GM12878 (cell line): ENCODE results near the gene PCDH1. TPM values are rescaled to one million over a fixed set of nuclear protein-coding genes. Genes with fewer than 3 reads are reported as not detected.

Experiments
- ATAC-seq: fragments of 200-7000 bp; cut with Tn5 transposase; 3 replicates; pipeline ENCODE4 v1.9.1; 2020; ENCODE audit warnings: mild to moderate bottlenecking, moderate library complexity
- BruUV-seq: library from RNA; stranded (reverse); fragments of 400-500 nt; replicated peaks from 2 replicates; lab custom pipeline; 2021; lab: Mats Ljungman, UMichigan
- CTCF ChIA-PET: fragments of 300-600 bp; sonication (Branson Sonifier 250); formaldehyde crosslinking; extraction: SDS; loops from one replicate; lab custom pipeline; 2021; ENCODE audit warnings: inconsistent platforms; lab: Yijun Ruan, JAX
- POLR2A ChIA-PET: fragments of 350-600 bp; formaldehyde crosslinking; extraction: SDS; loops from one replicate; lab custom pipeline; 2021; ENCODE audit warnings: inconsistent platforms; lab: Charles Lee
- RAD21 ChIA-PET: fragments of 300-600 bp; sonication (Branson Sonifier 250); formaldehyde crosslinking; loops from one replicate; lab custom pipeline; 2023; ENCODE audit warnings: antibody characterized with exemption; ENCODE audit not compliant: unreplicated experiment; lab: Charles Lee
- SMC1A ChIA-PET: fragments of 300-600 bp; sonication (Branson Sonifier 250); formaldehyde crosslinking; loops from one replicate; lab custom pipeline; 2023; ENCODE audit not compliant: unreplicated experiment, uncharacterized antibody; lab: Charles Lee
- DNase-seq: peaks from one replicate; pipeline ENCODE4 v3.0.0-alpha.2; 2011; ENCODE audit warnings: low read depth, low spot score
- FAIRE-seq: peaks from 3 replicates; lab custom pipeline; 2011; peaks lifted over from hg19 to GRCh38; lab: Jason Lieb, UNC
- H2AFZ ChIP-seq: 2 replicates; pipeline ENCODE4 v1.6.0; 2011; ENCODE audit warnings: low read depth, low read length, control low read depth; ENCODE audit not compliant: control insufficient read depth
- H3K27ac ChIP-seq: 2 replicates; pipeline ENCODE4 v1.5.1; 2011; ENCODE audit warnings: control low read depth; ENCODE audit not compliant: control insufficient read depth, insufficient read depth
- H3K27me3 ChIP-seq, 2 experiments: replicated peaks in 1 of 2; 2 replicates each; pipeline versions ENCODE4 v1.6.0 to v1.6.1; 2011; ENCODE audit warnings: low read length in 1 of 2; ENCODE audit not compliant: control insufficient read depth in 2 of 2, insufficient read depth in 2 of 2
- H3K36me3 ChIP-seq, 2 experiments: 2 replicates each; pipeline ENCODE4 v1.5.1; 2011; ENCODE audit warnings: low read length in 1 of 2; ENCODE audit not compliant: control insufficient read depth in 2 of 2, insufficient read depth in 2 of 2
- H3K4me1 ChIP-seq: 2 replicates; pipeline ENCODE4 v1.6.1; 2011; ENCODE audit warnings: mild to moderate bottlenecking, low read length, moderate library complexity, mixed read lengths; ENCODE audit not compliant: control insufficient read depth, insufficient read depth
- H3K4me2 ChIP-seq: 2 replicates; pipeline ENCODE4 v1.6.0; 2011; ENCODE audit warnings: control low read depth; ENCODE audit not compliant: control insufficient read depth, insufficient read depth
- H3K4me3 ChIP-seq: fragments of 200-600 bp; sonication (generic); 2 replicates; pipeline ENCODE4 v1.5.1; 2016
- H3K79me2 ChIP-seq: 2 replicates; pipeline ENCODE4 v1.6.0; 2011; ENCODE audit warnings: low read length; ENCODE audit not compliant: control insufficient read depth, insufficient read depth
- H3K9ac ChIP-seq: 2 replicates; pipeline ENCODE4 v1.8.0; 2011; ENCODE audit warnings: low read length, control low read depth, mixed read lengths; ENCODE audit not compliant: control insufficient read depth, insufficient read depth
- H3K9me3 ChIP-seq: replicated peaks from 3 replicates; pipeline ENCODE4 v1.5.1; 2011; ENCODE audit warnings: mild to moderate bottlenecking, low read length; ENCODE audit not compliant: control insufficient read depth, insufficient read depth
- H4K20me1 ChIP-seq: 2 replicates; pipeline ENCODE4 v1.6.0; 2011; ENCODE audit not compliant: control insufficient read depth, insufficient read depth
- CHD4 ChIP-seq: fragments of 200-600 bp; sonication (generic); IDR thresholded peaks from 2 replicates; pipeline ENCODE4 v1.6.1; 2016; ENCODE audit warnings: mild to moderate bottlenecking
- EGR1 ChIP-seq, 2 experiments: IDR thresholded peaks; 1 replicate in 1 of 2; 2 replicates in 1 of 2; pipeline ENCODE4 v1.6.1; 2011 to 2012; ENCODE audit warnings: low read depth in 2 of 2, low read length in 2 of 2, borderline replicate concordance in 1 of 2, mild to moderate bottlenecking in 1 of 2, moderate library complexity in 1 of 2
- HDAC6 ChIP-seq: fragments of 200-600 bp; sonication (generic); IDR thresholded peaks from one replicate; pipeline ENCODE4 v1.8.0; 2017; ENCODE audit warnings: antibody characterized with exemption; ENCODE audit not compliant: unreplicated experiment
- STAT1 ChIP-seq: fragments of 450-650 bp; conservative IDR thresholded peaks from 2 replicates; pipeline ENCODE4 v1.6.1; 2014; ENCODE audit warnings: antibody characterized with exemption, mild to moderate bottlenecking
- YBX1 ChIP-seq: fragments of 450-650 bp; IDR thresholded peaks from 2 replicates; pipeline ENCODE4 v1.6.1; 2016; ENCODE audit warnings: antibody characterized with exemption
- WGBS: methylation state at CpG from one replicate; pipeline ENCODE4 v1.1.6; 2016; ENCODE audit warnings: low lambda C conversion rate; ENCODE audit not compliant: insufficient replicate concordance, insufficient coverage; ENCODE audit errors: missing lambda C conversion rate; 5-methylcytosine and 5-hydroxymethylcytosine counted together
- in situ Hi-C: fragments of 300-500 bp; cut with MboI; formaldehyde crosslinking; loops from 9 replicates; pipeline ENCODE4 v1.14.3; 2018; ENCODE audit warnings: mixed read lengths
- intact Hi-C: fragments of 100-400 bp; cut with micrococcal nuclease; formaldehyde crosslinking; loops from one replicate; pipeline ENCODE4 v1.14.2; 2022; ENCODE audit not compliant: unreplicated experiment
- polyA plus RNA-seq, 11 experiments: library from polyadenylated mRNA; depleted of rRNA in 4 of 11; unstranded in 6 of 11; stranded (reverse) in 5 of 11; fragments of >200 nt; fragmentation: Nextera tagmentation in 4 of 11; fragmentation: Illumina TruSeq in 1 of 11; extraction: Ambion mirVana in 4 of 11; extraction: Trizol in 1 of 11; gene quantifications; 1 replicate in 1 of 11; 2 replicates in 10 of 11; pipeline versions ENCODE4 v1.2.1 to v1.2.3, GENCODE V29; 2011 to 2016; ENCODE audit warnings: inconsistent platforms in 2 of 11, missing spikeins in 2 of 11, low read depth in 1 of 11
- total RNA-seq, 4 experiments: library from RNA; depleted of rRNA in 3 of 4; stranded (reverse); fragments of >200 nt in 3 of 4; fragmentation: Illumina TruSeq in 1 of 4; extraction: Trizol in 1 of 4; gene quantifications; 2 replicates each; pipeline versions ENCODE4 v1.2.1 to v1.2.3, GENCODE V29; 2013 to 2021
- TF ChIP-seq, protein P1 (sequence below): fragments of 450-650 bp; IDR thresholded peaks from 2 replicates; pipeline ENCODE4 v1.6.1; 2018; ENCODE audit warnings: borderline replicate concordance, mild to moderate bottlenecking; ENCODE audit not compliant: partially characterized antibody
- TF ChIP-seq, protein P2 (sequence below): IDR thresholded peaks from 2 replicates; pipeline ENCODE4 v1.6.1; 2012; ENCODE audit warnings: mild to moderate bottlenecking, low read depth, low read length

Gene PCDH1
- total and polyA plus RNA-seq, 10 of the 15 experiments (the other 5 are each of a cell fraction or from before 2014, with no cell fraction given): 0.07 to 0.36 (median 0.16) TPM; not detected in 7

GRCh38 chr5:141838326-141839014, 39.7 kb downstream of the PCDH1 start (continued):
- TF ChIP-seq HDAC6 (no peak), STAT1 (no peak), YBX1 (no peak)
- TF ChIP-seq, protein P1, sequence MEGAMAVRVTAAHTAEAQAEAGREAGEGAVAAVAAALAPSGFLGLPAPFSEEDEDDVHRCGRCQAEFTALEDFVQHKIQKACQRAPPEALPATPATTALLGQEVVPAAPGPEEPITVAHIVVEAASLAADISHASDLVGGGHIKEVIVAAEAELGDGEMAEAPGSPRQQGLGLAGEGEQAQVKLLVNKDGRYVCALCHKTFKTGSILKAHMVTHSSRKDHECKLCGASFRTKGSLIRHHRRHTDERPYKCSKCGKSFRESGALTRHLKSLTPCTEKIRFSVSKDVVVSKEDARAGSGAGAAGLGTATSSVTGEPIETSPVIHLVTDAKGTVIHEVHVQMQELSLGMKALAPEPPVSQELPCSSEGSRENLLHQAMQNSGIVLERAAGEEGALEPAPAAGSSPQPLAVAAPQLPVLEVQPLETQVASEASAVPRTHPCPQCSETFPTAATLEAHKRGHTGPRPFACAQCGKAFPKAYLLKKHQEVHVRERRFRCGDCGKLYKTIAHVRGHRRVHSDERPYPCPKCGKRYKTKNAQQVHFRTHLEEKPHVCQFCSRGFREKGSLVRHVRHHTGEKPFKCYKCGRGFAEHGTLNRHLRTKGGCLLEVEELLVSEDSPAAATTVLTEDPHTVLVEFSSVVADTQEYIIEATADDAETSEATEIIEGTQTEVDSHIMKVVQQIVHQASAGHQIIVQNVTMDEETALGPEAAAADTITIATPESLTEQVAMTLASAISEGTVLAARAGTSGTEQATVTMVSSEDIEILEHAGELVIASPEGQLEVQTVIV: no peak

DNA sequence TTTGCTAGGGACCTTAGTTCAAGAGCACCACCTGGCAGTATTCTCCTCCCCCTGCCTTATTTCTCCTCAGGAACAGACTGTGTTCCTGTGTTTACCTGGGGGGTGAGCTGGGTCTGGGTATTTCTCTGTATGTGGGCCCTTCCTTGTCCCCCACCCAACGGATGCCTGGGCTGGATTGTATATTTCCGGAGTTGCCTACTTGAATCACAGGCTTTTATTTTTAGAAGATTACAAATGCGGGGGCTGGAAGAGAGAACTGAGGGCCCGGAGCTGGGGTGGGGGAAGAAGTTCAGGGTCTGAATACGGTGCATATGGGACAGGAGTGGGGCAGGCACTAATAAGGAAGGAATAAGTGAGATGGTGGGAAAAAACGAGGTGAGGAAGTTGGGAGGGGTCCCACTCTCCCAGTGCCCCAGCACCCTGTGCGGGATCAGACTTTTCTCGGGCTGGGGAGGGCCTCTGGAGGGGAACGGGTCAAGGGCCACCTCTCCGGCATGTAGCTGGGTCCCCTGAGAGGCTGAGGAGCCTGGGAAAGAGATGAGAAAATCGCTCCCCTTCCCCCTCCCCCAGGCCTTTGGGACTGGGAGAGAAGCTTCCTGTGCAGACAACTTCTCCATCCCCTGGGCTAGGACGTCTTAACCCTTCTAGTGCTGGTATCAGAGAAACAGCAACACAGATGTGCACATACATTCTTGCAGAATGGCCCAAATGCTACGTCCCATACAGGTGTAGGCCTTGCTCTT, 42.1 kb downstream of the PCDH1 start:
- Histone ChIP-seq H3K4me3 (no peak overlapping the region), H2AFZ (no peak overlapping the region), H3K9ac (no peak overlapping the region), H3K4me1 (no peaks in the 10 kb centered on the region), H3K4me2 (no peak overlapping the region), H4K20me1 (no peaks in the 10 kb centered on the region; the same call in 1 of the 2 replicates), H3K79me2 (no peaks in the 10 kb centered on the region), H3K36me3 (no peaks in the 10 kb centered on the region), H3K27ac (no peak overlapping the region), H3K27me3 (peaks cover 3% of the 10 kb centered on the region in 2 experiments; a peak in 3 of 4 replicates), H3K9me3 (no peaks in the 10 kb centered on the region)
- in situ Hi-C loops: no loop called here
- ChIA-PET POLR2A (no interaction called here), SMC1A (interaction anchor here (1.2 to 1.6 kb wide), 2 partner anchors 21 to 25 kb away, joined by 3 read pairs; no protein-coding TSS in a partner anchor), RAD21 (no interaction called here), CTCF (interaction anchor here (0.7 to 3.6 kb wide), 4 partner anchors 10 to 199 kb away, joined by 3 to 9 read pairs (median 3); no protein-coding TSS in a partner anchor)
- BruUV-seq: no TSS peak
- 3% methylated on average over 13 of the region's 13 CpGs for WGBS
- intact Hi-C loops: no loop called here
- no peak for FAIRE-seq
- no peak for ATAC-seq
- DNase-seq: no peak
- TF ChIP-seq EGR1 (IDR thresholded peaks at IDR 0.05; ENCODE audit: borderline replicate concordance in 1 of 2, low read depth in 2 of 2, low read length in 2 of 2) (0 out of 3 replicates have a peak, but pooled peaks of 1 of the 2 experiments have one; percentile 37), CHD4 (no peak)
- TF ChIP-seq, protein P2, sequence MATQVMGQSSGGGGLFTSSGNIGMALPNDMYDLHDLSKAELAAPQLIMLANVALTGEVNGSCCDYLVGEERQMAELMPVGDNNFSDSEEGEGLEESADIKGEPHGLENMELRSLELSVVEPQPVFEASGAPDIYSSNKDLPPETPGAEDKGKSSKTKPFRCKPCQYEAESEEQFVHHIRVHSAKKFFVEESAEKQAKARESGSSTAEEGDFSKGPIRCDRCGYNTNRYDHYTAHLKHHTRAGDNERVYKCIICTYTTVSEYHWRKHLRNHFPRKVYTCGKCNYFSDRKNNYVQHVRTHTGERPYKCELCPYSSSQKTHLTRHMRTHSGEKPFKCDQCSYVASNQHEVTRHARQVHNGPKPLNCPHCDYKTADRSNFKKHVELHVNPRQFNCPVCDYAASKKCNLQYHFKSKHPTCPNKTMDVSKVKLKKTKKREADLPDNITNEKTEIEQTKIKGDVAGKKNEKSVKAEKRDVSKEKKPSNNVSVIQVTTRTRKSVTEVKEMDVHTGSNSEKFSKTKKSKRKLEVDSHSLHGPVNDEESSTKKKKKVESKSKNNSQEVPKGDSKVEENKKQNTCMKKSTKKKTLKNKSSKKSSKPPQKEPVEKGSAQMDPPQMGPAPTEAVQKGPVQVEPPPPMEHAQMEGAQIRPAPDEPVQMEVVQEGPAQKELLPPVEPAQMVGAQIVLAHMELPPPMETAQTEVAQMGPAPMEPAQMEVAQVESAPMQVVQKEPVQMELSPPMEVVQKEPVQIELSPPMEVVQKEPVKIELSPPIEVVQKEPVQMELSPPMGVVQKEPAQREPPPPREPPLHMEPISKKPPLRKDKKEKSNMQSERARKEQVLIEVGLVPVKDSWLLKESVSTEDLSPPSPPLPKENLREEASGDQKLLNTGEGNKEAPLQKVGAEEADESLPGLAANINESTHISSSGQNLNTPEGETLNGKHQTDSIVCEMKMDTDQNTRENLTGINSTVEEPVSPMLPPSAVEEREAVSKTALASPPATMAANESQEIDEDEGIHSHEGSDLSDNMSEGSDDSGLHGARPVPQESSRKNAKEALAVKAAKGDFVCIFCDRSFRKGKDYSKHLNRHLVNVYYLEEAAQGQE: no peak
- TF ChIP-seq, protein P1: no peak
